HepG2 (cell line): ENCODE measurements around the gene COL5A1. TPM values are rescaled to one million over a fixed set of nuclear protein-coding genes. Genes with fewer than 3 reads are reported as not detected.

Experiments
- ATAC-seq: fragments of 200-7000 bp; cut with Tn5 transposase; 3 replicates; pipeline ENCODE4 v1.9.1; 2020; ENCODE audit warnings: mild to moderate bottlenecking, moderate library complexity
- BruUV-seq: library from RNA; stranded (reverse); fragments of 400-500 nt; replicated peaks from 2 replicates; lab custom pipeline; 2021; lab: Mats Ljungman, UMichigan
- CTCF ChIA-PET: fragments of 300-600 bp; formaldehyde crosslinking; extraction: SDS; loops from one replicate; lab custom pipeline; 2021; ENCODE audit warnings: low total read pairs, inconsistent platforms, low intra/inter-chr PET ratio; lab: Yijun Ruan, JAX
- POLR2A ChIA-PET: fragments of 350-600 bp; sonication (Branson Sonifier 250); formaldehyde crosslinking; loops from one replicate; lab custom pipeline; 2020; ENCODE audit warnings: antibody characterized with exemption, inconsistent platforms; lab: Yijun Ruan, JAX
- DNase-seq: peaks from one replicate; pipeline ENCODE4 v3.0.0-alpha.2; 2015; ENCODE audit warnings: low spot score
- FAIRE-seq: peaks from 3 replicates; lab custom pipeline; 2011; peaks lifted over from hg19 to GRCh38; lab: Jason Lieb, UNC
- H2AFZ ChIP-seq: one replicate; pipeline ENCODE4 v1.6.1; 2011; ENCODE audit warnings: low read length, inconsistent platforms
- H3K27ac ChIP-seq: fragments of 300-600 bp; 3 replicates; pipeline ENCODE4 v1.8.0; 2011; ENCODE audit warnings: mixed run types, mild to moderate bottlenecking, mixed read lengths, low read length, inconsistent platforms; ENCODE audit not compliant: insufficient read depth; ENCODE audit errors: extremely low read length
- H3K27me3 ChIP-seq, 2 experiments: fragments of 200-600 bp in 1 of 2; 2 replicates in 1 of 2; 3 replicates in 1 of 2; pipeline versions ENCODE4 v1.6.0 to v1.8.0; 2011; ENCODE audit warnings: low read length in 2 of 2, mild to moderate bottlenecking in 2 of 2, moderate library complexity in 2 of 2, inconsistent platforms in 1 of 2; ENCODE audit not compliant: insufficient read depth in 2 of 2, control insufficient read depth in 1 of 2
- H3K36me3 ChIP-seq, 2 experiments: fragments of 200-600 bp in 1 of 2; replicated peaks in 1 of 2; 2 replicates in 1 of 2; 3 replicates in 1 of 2; pipeline versions ENCODE4 v1.5.1 to v1.8.0; 2011; ENCODE audit warnings: low read length in 2 of 2, inconsistent platforms in 1 of 2; ENCODE audit not compliant: insufficient read depth in 2 of 2, control insufficient read depth in 1 of 2
- H3K4me1 ChIP-seq: 2 replicates; pipeline ENCODE4 v1.5.1; 2012; ENCODE audit warnings: low read length, inconsistent platforms; ENCODE audit not compliant: insufficient read depth
- H3K4me2 ChIP-seq: 2 replicates; pipeline ENCODE4 v1.6.0; 2011; ENCODE audit warnings: low read depth, low read length, inconsistent platforms
- H3K4me3 ChIP-seq, 3 experiments: fragments of 200-600 bp in 1 of 3; sonication (generic), shearing (Covaris generic) in 1 of 3; replicated peaks in 1 of 3; 2 replicates each; pipeline ENCODE4 v1.5.1; 2011 to 2016; ENCODE audit warnings: low read length in 3 of 3, inconsistent platforms in 2 of 3, low read depth in 2 of 3, mild to moderate bottlenecking in 2 of 3, control low read depth in 1 of 3, mixed read lengths in 1 of 3; ENCODE audit not compliant: insufficient read depth in 1 of 3
- H3K79me2 ChIP-seq: one replicate; pipeline ENCODE4 v1.6.1; 2011; ENCODE audit warnings: low read length, inconsistent platforms; ENCODE audit not compliant: insufficient read depth
- H3K9ac ChIP-seq: 2 replicates; pipeline ENCODE4 v1.6.0; 2011; ENCODE audit warnings: mild to moderate bottlenecking, low read depth, low read length, inconsistent platforms; ENCODE audit not compliant: insufficient read depth
- H3K9me3 ChIP-seq: 2 replicates; pipeline ENCODE4 v1.5.1; 2012; ENCODE audit warnings: mild to moderate bottlenecking, low read length
- H4K20me1 ChIP-seq: 2 replicates; pipeline ENCODE4 v1.6.0; 2011; ENCODE audit warnings: inconsistent platforms, mild to moderate bottlenecking, low read length, moderate library complexity; ENCODE audit not compliant: insufficient read depth
- DMAP1 ChIP-seq: IDR thresholded peaks from 2 replicates; pipeline ENCODE4 v1.6.1; 2016
- HNF1A ChIP-seq, 2 experiments: sonication (generic) in 1 of 2; formaldehyde crosslinking in 1 of 2; IDR thresholded peaks; 2 replicates each; pipeline versions ENCODE4 v1.4.0 to v1.6.1; 2016 to 2020; ENCODE audit warnings: borderline replicate concordance in 1 of 2, low read depth in 1 of 2, mild to moderate bottlenecking in 1 of 2, missing genetic modification reagents in 1 of 2
- PHB2 ChIP-seq: fragments of 450-650 bp; IDR thresholded peaks from 2 replicates; pipeline ENCODE4 v1.6.1; 2018; ENCODE audit not compliant: partially characterized antibody
- WGBS: methylation state at CpG from one replicate; pipeline ENCODE4 v1.1.6; 2017; ENCODE audit warnings: low lambda C conversion rate; 5-methylcytosine and 5-hydroxymethylcytosine counted together
- in situ Hi-C: cut with HindIII; loops from 2 replicates; pipeline ENCODE4 v1.10.0; 2017; ENCODE audit warnings: low pct_unique_long_range_greater_than_20kb; ENCODE audit not compliant: extremely low pct_ligation_motif_present
- intact Hi-C: fragments of 100-400 bp; cut with micrococcal nuclease; formaldehyde crosslinking; loops from one replicate; pipeline ENCODE4 v1.10.0; 2022; ENCODE audit not compliant: unreplicated experiment
- polyA plus RNA-seq, 8 experiments: library from polyadenylated mRNA; depleted of rRNA in 3 of 8; stranded (reverse) in 7 of 8; unstranded in 1 of 8; fragments of >200 nt; fragmentation: Illumina TruSeq in 4 of 8; extraction: Trizol in 4 of 8; gene quantifications; 2 replicates each; pipeline versions ENCODE4 v1.2.1 to v1.2.3, GENCODE V29; 2011 to 2016; ENCODE audit warnings: low read depth in 4 of 8, missing spikeins in 1 of 8, mixed read lengths in 1 of 8; ENCODE audit not compliant: insufficient read depth in 1 of 8
- total RNA-seq, 5 experiments: library from RNA; depleted of rRNA; stranded (reverse); fragments of >200 nt; fragmentation: Illumina TruSeq; extraction: Trizol; gene quantifications; 2 replicates each; pipeline ENCODE4 v1.2.3, GENCODE V29; 2016; ENCODE audit warnings: low read depth in 1 of 5

The COL5A1 gene
- total and polyA plus RNA-seq, 2 of the 13 experiments (the other 11 are each of a cell fraction or from before 2014, with no cell fraction given), result not detected

DNA sequence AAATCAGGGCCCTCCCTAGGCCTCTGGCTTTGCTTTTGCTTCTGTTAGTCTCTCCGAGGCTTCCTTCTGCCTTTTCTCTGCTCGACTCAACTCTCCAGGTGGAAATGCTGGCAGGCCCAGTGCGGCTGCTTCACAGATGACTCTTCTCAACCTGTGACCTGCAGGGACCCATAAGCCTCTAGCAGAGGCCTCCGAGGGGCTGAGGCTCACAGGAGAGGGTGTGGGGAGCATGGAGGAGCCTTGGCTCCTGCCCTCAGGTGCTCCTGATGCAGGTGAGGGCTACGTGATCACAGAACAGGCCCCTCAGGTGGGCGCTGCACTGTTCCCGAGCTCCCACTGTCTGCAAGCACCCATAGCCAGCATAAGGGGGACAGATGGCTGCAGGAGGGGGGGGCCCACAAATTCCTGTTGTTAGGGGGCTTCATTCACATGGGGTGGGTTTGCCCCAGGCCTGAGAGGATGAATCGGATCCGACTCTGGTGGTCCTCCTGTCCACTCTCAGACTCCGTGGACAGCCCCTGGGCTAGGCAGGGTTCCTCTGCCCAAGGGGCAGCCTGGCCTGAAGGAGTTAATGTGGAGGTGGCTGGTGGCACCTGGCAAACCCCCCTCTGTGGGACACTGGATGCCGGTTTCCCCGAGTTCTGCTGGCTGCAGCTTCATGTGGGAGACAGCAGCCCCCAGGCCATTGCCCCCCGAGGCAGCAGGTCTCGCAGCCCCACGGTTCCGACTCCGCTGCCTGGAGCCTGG lies 228.1 kb downstream of the COL5A1 start:
- peaks cover 2 to 27% of the 10 kb centered on the region in 2 experiments; a peak in 2 of 5 replicates for H3K27me3 ChIP-seq
- no peak overlapping the region for H3K4me3 ChIP-seq
- H3K4me2 ChIP-seq, result no peak overlapping the region
- in situ Hi-C loops, result no loop called here
- DNase-seq (no peak), FAIRE-seq (no peak), ATAC-seq (no peak; the same call in 2 of the 3 replicates)
- no TSS peak for BruUV-seq
- no peak overlapping the region for H3K27ac ChIP-seq
- ChIA-PET POLR2A (no interaction called here), CTCF (no interaction called here)
- H2AFZ ChIP-seq, result no peak overlapping the region
- no peaks in the 10 kb centered on the region for H3K4me1 ChIP-seq
- 2% methylated on average over 3 of the region's 17 CpGs for WGBS
- no peaks in the 10 kb centered on the region for H3K79me2 ChIP-seq
- no peaks in the 10 kb centered on the region for H3K9me3 ChIP-seq
- no peaks in the 10 kb centered on the region for H4K20me1 ChIP-seq
- H3K9ac ChIP-seq, result no peak overlapping the region
- H3K36me3 ChIP-seq, result no peaks in the 10 kb centered on the region
- intact Hi-C loops, result no loop called here
- TF ChIP-seq PHB2, result no peak
- TF ChIP-seq HNF1A (IDR thresholded peaks at IDR 0.05; ENCODE audit: low read depth), result no peak
- TF ChIP-seq HNF1A (CRISPR knock-in tag; IDR thresholded peaks at IDR 0.05; ENCODE audit: borderline replicate concordance), result no peak
- TF ChIP-seq DMAP1, result no peak
